SK-N-SH (cell line): ENCODE data around the gene APC2. TPM values are rescaled to one million over a fixed set of nuclear protein-coding genes. Genes with fewer than 3 reads are reported as not detected.

Experiments used
- CTCF ChIA-PET: fragments of 300-600, 350-600 bp; formaldehyde crosslinking; extraction: SDS; loops from one replicate; lab custom pipeline; 2021; lab: Yijun Ruan, JAX
- POLR2A ChIA-PET: fragments of 350-600 bp; sonication (Branson Sonifier 250); formaldehyde crosslinking; extraction: SDS; loops from one replicate; lab custom pipeline; 2020; ENCODE audit warnings: antibody characterized with exemption, inconsistent platforms; lab: Yijun Ruan, JAX
- DNase-seq: peaks from one replicate; pipeline ENCODE4 v3.0.0; 2012
- H2AFZ ChIP-seq: fragments of 200-600 bp; sonication (generic); 2 replicates; pipeline ENCODE4 v1.8.1; 2016; ENCODE audit warnings: antibody characterized with exemption, mild to moderate bottlenecking, low read depth
- H3F3A ChIP-seq: fragments of 200-600 bp; sonication (generic); replicated peaks from 2 replicates; pipeline ENCODE3; 2016; ENCODE audit warnings: antibody characterized with exemption, mild to moderate bottlenecking; ENCODE audit not compliant: insufficient read depth
- H3K27ac ChIP-seq, 2 experiments: fragments of 200-500 bp in 1 of 2; fragments of 200-600 bp in 1 of 2; sonication (Bioruptor generic) in 1 of 2; sonication (generic), shearing (Covaris generic) in 1 of 2; 2 replicates each; pipeline versions ENCODE4 v1.5.1 to v1.6.1; 2014 to 2016; ENCODE audit warnings: low read depth in 2 of 2, inconsistent platforms in 1 of 2, low read length in 1 of 2, mild to moderate bottlenecking in 1 of 2, mixed read lengths in 1 of 2
- H3K27me3 ChIP-seq: fragments of 200-600 bp; sonication (generic), shearing (Covaris generic); 2 replicates; pipeline ENCODE4 v1.6.1; 2016; ENCODE audit warnings: mixed run types; ENCODE audit not compliant: insufficient read depth
- H3K36me3 ChIP-seq, 2 experiments: fragments of 200-500 bp in 1 of 2; fragments of 200-600 bp in 1 of 2; sonication (Bioruptor generic) in 1 of 2; sonication (generic) in 1 of 2; replicated peaks in 1 of 2; 2 replicates each; pipeline versions ENCODE3 to v1.5.1; 2014 to 2016; ENCODE audit warnings: low read length in 1 of 2, mild to moderate bottlenecking in 1 of 2; ENCODE audit not compliant: insufficient read depth in 2 of 2, control insufficient read depth in 1 of 2
- H3K4me1 ChIP-seq, 2 experiments: fragments of 200-500 bp in 1 of 2; fragments of 200-600 bp in 1 of 2; sonication (Bioruptor generic) in 1 of 2; sonication (generic), shearing (Covaris generic) in 1 of 2; 2 replicates each; pipeline versions ENCODE4 v1.5.1 to v1.6.1; 2014 to 2016; ENCODE audit warnings: low read depth in 1 of 2, low read length in 1 of 2, mixed run types in 1 of 2; ENCODE audit not compliant: insufficient read depth in 2 of 2, control insufficient read depth in 1 of 2
- H3K4me2 ChIP-seq: fragments of 200-600 bp; sonication (generic), shearing (Covaris generic); 2 replicates; pipeline ENCODE4 v1.6.1; 2017; ENCODE audit warnings: mixed run types
- H3K4me3 ChIP-seq, 2 experiments: fragments of 200-500 bp in 1 of 2; fragments of 200-600 bp in 1 of 2; sonication (Bioruptor generic) in 1 of 2; sonication (generic), shearing (Covaris generic) in 1 of 2; 2 replicates each; pipeline versions ENCODE4 v1.5.1 to v1.8.1; 2014 to 2016; ENCODE audit warnings: low read depth in 2 of 2, inconsistent platforms in 1 of 2, low read length in 1 of 2, mild to moderate bottlenecking in 1 of 2, mixed read lengths in 1 of 2, moderate library complexity in 1 of 2
- H3K79me2 ChIP-seq: fragments of 200-600 bp; sonication (generic); 2 replicates; pipeline ENCODE4 v1.8.1; 2017; ENCODE audit warnings: mild to moderate bottlenecking; ENCODE audit not compliant: insufficient read depth
- H3K9ac ChIP-seq: fragments of 200-600 bp; sonication (generic); 2 replicates; pipeline ENCODE4 v1.6.1; 2017; ENCODE audit warnings: mixed run types
- H3K9me2 ChIP-seq: fragments of 200-600 bp; sonication (generic); 2 replicates; pipeline ENCODE4 v1.6.1; 2017; ENCODE audit warnings: mixed run types
- H3K9me3 ChIP-seq: fragments of 200-600 bp; sonication (generic); 2 replicates; pipeline ENCODE4 v1.6.1; 2017; ENCODE audit warnings: mixed run types, mild to moderate bottlenecking, moderate library complexity
- H4K20me1 ChIP-seq: fragments of 200-600 bp; sonication (generic); 2 replicates; pipeline ENCODE4 v1.6.1; 2017; ENCODE audit warnings: mild to moderate bottlenecking, mixed run types; ENCODE audit not compliant: insufficient read depth
- CTCF ChIP-seq: fragments of 200-600 bp; sonication (generic); IDR thresholded peaks from 2 replicates; pipeline ENCODE4 v1.6.1; 2017; ENCODE audit warnings: antibody characterized with exemption, mild to moderate bottlenecking, moderate library complexity
- FOSL2 ChIP-seq: IDR thresholded peaks from 2 replicates; pipeline ENCODE4 v1.4.0; 2012; ENCODE audit warnings: low read depth, mild to moderate bottlenecking, moderate library complexity, borderline replicate concordance
- GATA2 ChIP-seq: sonication (generic); formaldehyde crosslinking; IDR thresholded peaks from 2 replicates; pipeline ENCODE4 v1.5.0; 2020; ENCODE audit warnings: mild to moderate bottlenecking, missing genetic modification reagents
- MXI1 ChIP-seq: IDR thresholded peaks from 2 replicates; pipeline ENCODE4 v1.6.1; 2012; ENCODE audit warnings: mild to moderate bottlenecking, low read depth, low read length, improper control_type of control experiment
- NFIC ChIP-seq: IDR thresholded peaks from 2 replicates; pipeline ENCODE4 v1.4.0; 2012; ENCODE audit warnings: borderline replicate concordance
- PBX3 ChIP-seq: IDR thresholded peaks from 2 replicates; pipeline ENCODE4; 2012
- REST ChIP-seq: IDR thresholded peaks from 2 replicates; pipeline ENCODE4 v1.6.1; 2012; ENCODE audit warnings: mild to moderate bottlenecking, low read depth, low read length, moderate library complexity
- RXRA ChIP-seq: IDR thresholded peaks from 2 replicates; pipeline ENCODE4 v1.4.0; 2012; ENCODE audit warnings: low read depth, mild to moderate bottlenecking, borderline replicate concordance
- SIN3A ChIP-seq: IDR thresholded peaks from 2 replicates; pipeline ENCODE4 v1.6.1; 2012; ENCODE audit warnings: low read depth, mild to moderate bottlenecking, low read length, moderate library complexity, borderline replicate concordance
- WGBS: methylation state at CpG from one replicate; pipeline ENCODE4 v1.1.6; 2017; ENCODE audit warnings: low lambda C conversion rate; 5-methylcytosine and 5-hydroxymethylcytosine counted together
- polyA plus RNA-seq, 3 experiments: library from polyadenylated mRNA; depleted of rRNA; stranded (reverse); fragments of >200 nt; gene quantifications; 2 replicates each; pipeline ENCODE4 v1.2.3, GENCODE V29; 2012

The APC2 gene
- polyA plus RNA-seq, 1 of the 3 experiments (the other 2 are of a cell fraction) = 1.3 TPM

GRCh38 chr19:1416014-1416841 is 33.7 kb upstream of the APC2 start:
- Histone ChIP-seq H3F3A (no peaks in the 10 kb centered on the region), H4K20me1 (peaks cover 83% of the 10 kb centered on the region), H3K9me3 (no peaks in the 10 kb centered on the region), H3K4me1 (peaks cover 5 to 8% of the 10 kb centered on the region in 2 experiments; a peak in 2 of 4 replicates), H3K9me2 (no peaks in the 10 kb centered on the region), H2AFZ (no peak overlapping the region), H3K27ac (no peak overlapping the region), H3K4me2 (no peak overlapping the region), H3K9ac (no peak overlapping the region), H3K4me3 (no peak overlapping the region), H3K27me3 (no peaks in the 10 kb centered on the region), H3K79me2 (peaks cover 92% of the 10 kb centered on the region), H3K36me3 (peaks cover 0 to 53% of the 10 kb centered on the region in 2 experiments)
- ChIA-PET CTCF (interaction anchor here (0.8 to 2.1 kb wide), 5 partner anchors 21 to 172 kb away, joined by 3 to 5 read pairs (median 4); no protein-coding TSS in a partner anchor), POLR2A (no interaction called here)
- 91% methylated on average over 23 of the region's 28 CpGs for WGBS
- TF ChIP-seq RXRA (no peak), MXI1 (no peak), SIN3A (no peak), REST (no peak), CTCF (no peak), GATA2 (CRISPR knock-in tag) (no peak), PBX3 (no peak), FOSL2 (no peak), NFIC (no peak)
- no peak for DNase-seq
